SK-N-SH treated with all-trans-retinoic acid at 6 μM for 48 hours (cell line): Measurements from ENCODE around the gene DDX23.
A peak's percentile ranks its signal among the peaks of the same experiment; 100 is the strongest.

Experiments used
- ATAC-seq: fragments of 200-7000 bp; cut with Tn5 transposase; 3 replicates; pipeline ENCODE4 v1.9.1; 2020; ENCODE audit warnings: mild to moderate bottlenecking, moderate library complexity
- BACH2 ChIP-seq: fragments of 250-450 bp; sonication (Bioruptor Pico); IDR thresholded peaks from 2 replicates; pipeline ENCODE4 v1.9.0; 2021; ENCODE audit warnings: mild to moderate bottlenecking, borderline replicate concordance
- CSDC2 ChIP-seq: fragments of 250-450 bp; sonication (Bioruptor Pico); IDR thresholded peaks from 2 replicates; pipeline ENCODE4 v1.5.0; 2020; ENCODE audit warnings: mild to moderate bottlenecking, moderate library complexity
- ESRRG ChIP-seq: fragments of 250-450 bp; sonication (Bioruptor Pico); IDR thresholded peaks from 2 replicates; pipeline ENCODE4 v1.6.1; 2021; ENCODE audit warnings: mild to moderate bottlenecking
- GLIS3 ChIP-seq: fragments of 250-450 bp; sonication (Bioruptor Pico); IDR thresholded peaks from 2 replicates; pipeline ENCODE4 v1.5.0; 2020; ENCODE audit warnings: mild to moderate bottlenecking, moderate library complexity
- ISL1 ChIP-seq: fragments of 250-450 bp; sonication (Bioruptor Pico); IDR thresholded peaks from 2 replicates; pipeline ENCODE4 v2.1.2; 2022; ENCODE audit warnings: mild to moderate bottlenecking, moderate library complexity
- OSR1 ChIP-seq: fragments of 250-450 bp; sonication (Bioruptor Pico); IDR thresholded peaks from 2 replicates; pipeline ENCODE4 v1.8.0; 2022; ENCODE audit warnings: moderate library complexity, mild to moderate bottlenecking, inconsistent platforms
- PPARA ChIP-seq: fragments of 250-450 bp; sonication (Bioruptor Pico); IDR thresholded peaks from 2 replicates; pipeline ENCODE4 v1.5.0; 2020; ENCODE audit warnings: mild to moderate bottlenecking, borderline replicate concordance
- RARB ChIP-seq: fragments of 250-450 bp; sonication (Bioruptor Pico); IDR thresholded peaks from 2 replicates; pipeline ENCODE4 v1.8.0; 2021; ENCODE audit warnings: mild to moderate bottlenecking, moderate library complexity
- SNAI2 ChIP-seq: fragments of 250-450 bp; sonication (Bioruptor Pico); IDR thresholded peaks from 2 replicates; pipeline ENCODE4 v1.5.0; 2020; ENCODE audit warnings: mild to moderate bottlenecking, moderate library complexity
- TCF4 ChIP-seq: fragments of 250-450 bp; sonication (Bioruptor Pico); IDR thresholded peaks from 2 replicates; pipeline ENCODE4 v1.8.0; 2021; ENCODE audit warnings: mild to moderate bottlenecking, moderate library complexity, borderline replicate concordance
- TOX ChIP-seq: fragments of 250-450 bp; sonication (Bioruptor Pico); IDR thresholded peaks from 2 replicates; pipeline ENCODE4 v1.8.0; 2021; ENCODE audit warnings: mild to moderate bottlenecking, moderate library complexity, borderline replicate concordance
- ZC3H10 ChIP-seq: fragments of 250-450 bp; sonication (Bioruptor Pico); IDR thresholded peaks from 2 replicates; pipeline ENCODE4 v1.5.1; 2021; ENCODE audit warnings: mild to moderate bottlenecking, moderate library complexity
- ZFP3 ChIP-seq: fragments of 250-450 bp; sonication (Bioruptor Pico); IDR thresholded peaks from 2 replicates; pipeline ENCODE4 v1.5.0; 2020; ENCODE audit warnings: mild to moderate bottlenecking, moderate library complexity
- ZFP30 ChIP-seq: fragments of 450-650 bp; formaldehyde crosslinking; IDR thresholded peaks from 2 replicates; pipeline ENCODE4 v1.5.0; 2022; ENCODE audit warnings: mild to moderate bottlenecking, moderate library complexity
- ZNF565 ChIP-seq: fragments of 450-650 bp; formaldehyde crosslinking; conservative IDR thresholded peaks from 2 replicates; pipeline ENCODE4 v1.5.0; 2020; ENCODE audit warnings: low read depth, mild to moderate bottlenecking, moderate library complexity
- TF ChIP-seq, protein P1 (sequence below): fragments of 250-450 bp; sonication (Bioruptor Pico); IDR thresholded peaks from 2 replicates; pipeline ENCODE4 v1.5.0; 2020; ENCODE audit warnings: mild to moderate bottlenecking, moderate library complexity
- TF ChIP-seq, protein P2 (sequence below): fragments of 250-450 bp; sonication (Bioruptor Pico); IDR thresholded peaks from 2 replicates; pipeline ENCODE4 v1.5.1; 2021; ENCODE audit warnings: mild to moderate bottlenecking, moderate library complexity
- TF ChIP-seq, protein P3 (sequence below): fragments of 250-450 bp; sonication (Bioruptor Pico); IDR thresholded peaks from 2 replicates; pipeline ENCODE4 v1.8.0; 2020; ENCODE audit warnings: mild to moderate bottlenecking, moderate library complexity, borderline replicate concordance

The DDX23 gene

DNA sequence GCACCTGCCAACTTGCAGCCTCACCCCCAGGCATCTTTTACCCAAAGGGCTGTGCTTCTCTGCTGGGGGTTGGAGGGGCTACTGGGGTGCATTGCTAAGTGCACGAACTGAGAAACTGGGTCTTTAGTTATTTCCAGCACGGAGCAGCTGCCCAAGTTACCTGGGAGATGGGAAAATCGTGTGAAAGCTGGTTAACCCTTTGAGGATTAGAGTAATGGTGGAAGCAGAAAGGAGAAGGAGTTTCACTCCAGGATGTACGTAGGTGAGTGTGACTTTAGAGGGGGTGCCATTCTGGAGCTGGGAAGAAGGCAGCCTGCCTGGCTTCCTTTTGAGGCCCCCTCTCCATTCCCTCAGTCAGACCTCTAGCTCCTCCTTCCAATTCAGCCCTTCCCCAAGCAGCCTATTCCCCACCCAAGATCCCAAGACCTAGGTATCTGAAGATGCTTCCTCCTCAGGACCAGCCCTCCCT lies 62.1 kb downstream of the DDX23 start (continued):
- no peak for TF ChIP-seq ISL1 (CRISPR knock-in tag)
- TF ChIP-seq SNAI2 (CRISPR knock-in tag): no peak
- TF ChIP-seq ZNF565 (CRISPR knock-in tag): no peak
- no peak for TF ChIP-seq OSR1
- TF ChIP-seq ESRRG: no peak
- TF ChIP-seq BACH2 (CRISPR knock-in tag): no peak
- TF ChIP-seq, protein P1, sequence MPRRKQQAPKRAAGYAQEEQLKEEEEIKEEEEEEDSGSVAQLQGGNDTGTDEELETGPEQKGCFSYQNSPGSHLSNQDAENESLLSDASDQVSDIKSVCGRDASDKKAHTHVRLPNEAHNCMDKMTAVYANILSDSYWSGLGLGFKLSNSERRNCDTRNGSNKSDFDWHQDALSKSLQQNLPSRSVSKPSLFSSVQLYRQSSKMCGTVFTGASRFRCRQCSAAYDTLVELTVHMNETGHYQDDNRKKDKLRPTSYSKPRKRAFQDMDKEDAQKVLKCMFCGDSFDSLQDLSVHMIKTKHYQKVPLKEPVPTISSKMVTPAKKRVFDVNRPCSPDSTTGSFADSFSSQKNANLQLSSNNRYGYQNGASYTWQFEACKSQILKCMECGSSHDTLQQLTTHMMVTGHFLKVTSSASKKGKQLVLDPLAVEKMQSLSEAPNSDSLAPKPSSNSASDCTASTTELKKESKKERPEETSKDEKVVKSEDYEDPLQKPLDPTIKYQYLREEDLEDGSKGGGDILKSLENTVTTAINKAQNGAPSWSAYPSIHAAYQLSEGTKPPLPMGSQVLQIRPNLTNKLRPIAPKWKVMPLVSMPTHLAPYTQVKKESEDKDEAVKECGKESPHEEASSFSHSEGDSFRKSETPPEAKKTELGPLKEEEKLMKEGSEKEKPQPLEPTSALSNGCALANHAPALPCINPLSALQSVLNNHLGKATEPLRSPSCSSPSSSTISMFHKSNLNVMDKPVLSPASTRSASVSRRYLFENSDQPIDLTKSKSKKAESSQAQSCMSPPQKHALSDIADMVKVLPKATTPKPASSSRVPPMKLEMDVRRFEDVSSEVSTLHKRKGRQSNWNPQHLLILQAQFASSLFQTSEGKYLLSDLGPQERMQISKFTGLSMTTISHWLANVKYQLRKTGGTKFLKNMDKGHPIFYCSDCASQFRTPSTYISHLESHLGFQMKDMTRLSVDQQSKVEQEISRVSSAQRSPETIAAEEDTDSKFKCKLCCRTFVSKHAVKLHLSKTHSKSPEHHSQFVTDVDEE (CRISPR knock-in tag): no peak
- TF ChIP-seq, protein P2, sequence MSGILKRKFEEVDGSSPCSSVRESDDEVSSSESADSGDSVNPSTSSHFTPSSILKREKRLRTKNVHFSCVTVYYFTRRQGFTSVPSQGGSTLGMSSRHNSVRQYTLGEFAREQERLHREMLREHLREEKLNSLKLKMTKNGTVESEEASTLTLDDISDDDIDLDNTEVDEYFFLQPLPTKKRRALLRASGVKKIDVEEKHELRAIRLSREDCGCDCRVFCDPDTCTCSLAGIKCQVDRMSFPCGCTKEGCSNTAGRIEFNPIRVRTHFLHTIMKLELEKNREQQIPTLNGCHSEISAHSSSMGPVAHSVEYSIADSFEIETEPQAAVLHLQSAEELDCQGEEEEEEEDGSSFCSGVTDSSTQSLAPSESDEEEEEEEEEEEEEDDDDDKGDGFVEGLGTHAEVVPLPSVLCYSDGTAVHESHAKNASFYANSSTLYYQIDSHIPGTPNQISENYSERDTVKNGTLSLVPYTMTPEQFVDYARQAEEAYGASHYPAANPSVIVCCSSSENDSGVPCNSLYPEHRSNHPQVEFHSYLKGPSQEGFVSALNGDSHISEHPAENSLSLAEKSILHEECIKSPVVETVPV: no peak
- TF ChIP-seq PPARA (CRISPR knock-in tag): no peak

GRCh38 chr12:48788854-48789775 lies 62.8 kb downstream of the DDX23 start, which contains the start of gene ADCY6:
ADCY6 (minus strand) TSS chr12:48789089; CDS start chr12:48783434, 5,655 bp downstream.
- ATAC-seq: peak; percentile 87
- no peak for TF ChIP-seq TCF4 (CRISPR knock-in tag)
- TF ChIP-seq CSDC2 (CRISPR knock-in tag): no peak
- no peak for TF ChIP-seq ISL1 (CRISPR knock-in tag)
- no peak for TF ChIP-seq RARB (CRISPR knock-in tag)
- no peak for TF ChIP-seq ZNF565 (CRISPR knock-in tag)
- TF ChIP-seq, protein P3, sequence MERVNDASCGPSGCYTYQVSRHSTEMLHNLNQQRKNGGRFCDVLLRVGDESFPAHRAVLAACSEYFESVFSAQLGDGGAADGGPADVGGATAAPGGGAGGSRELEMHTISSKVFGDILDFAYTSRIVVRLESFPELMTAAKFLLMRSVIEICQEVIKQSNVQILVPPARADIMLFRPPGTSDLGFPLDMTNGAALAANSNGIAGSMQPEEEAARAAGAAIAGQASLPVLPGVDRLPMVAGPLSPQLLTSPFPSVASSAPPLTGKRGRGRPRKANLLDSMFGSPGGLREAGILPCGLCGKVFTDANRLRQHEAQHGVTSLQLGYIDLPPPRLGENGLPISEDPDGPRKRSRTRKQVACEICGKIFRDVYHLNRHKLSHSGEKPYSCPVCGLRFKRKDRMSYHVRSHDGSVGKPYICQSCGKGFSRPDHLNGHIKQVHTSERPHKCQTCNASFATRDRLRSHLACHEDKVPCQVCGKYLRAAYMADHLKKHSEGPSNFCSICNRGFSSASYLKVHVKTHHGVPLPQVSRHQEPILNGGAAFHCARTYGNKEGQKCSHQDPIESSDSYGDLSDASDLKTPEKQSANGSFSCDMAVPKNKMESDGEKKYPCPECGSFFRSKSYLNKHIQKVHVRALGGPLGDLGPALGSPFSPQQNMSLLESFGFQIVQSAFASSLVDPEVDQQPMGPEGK (CRISPR knock-in tag): no peak
- no peak for TF ChIP-seq ZC3H10

DNA sequence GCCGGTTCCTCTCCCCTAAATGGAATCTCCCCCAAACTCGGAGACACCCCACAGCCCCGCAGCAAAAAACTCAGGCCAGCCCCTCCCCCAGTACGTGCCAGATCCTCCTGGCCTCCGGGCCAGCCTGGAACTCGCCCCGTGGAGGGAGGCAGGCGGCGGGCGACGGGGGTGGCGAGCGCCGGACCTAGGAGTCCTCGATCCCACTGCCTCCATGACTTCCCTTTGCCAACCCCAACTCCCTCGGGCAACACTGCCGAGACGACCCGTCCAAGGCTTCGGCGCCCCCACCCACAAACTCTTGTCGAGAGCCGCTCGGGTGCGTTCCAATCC lies 63.5 kb downstream of the DDX23 start:
- TF ChIP-seq ZNF565 (CRISPR knock-in tag) (no peak), GLIS3 (CRISPR knock-in tag) (no peak), ZFP30 (CRISPR knock-in tag) (no peak)
- TF ChIP-seq, all 23 proteins: peak for 0
- ATAC-seq: peak; percentile 40

DNA sequence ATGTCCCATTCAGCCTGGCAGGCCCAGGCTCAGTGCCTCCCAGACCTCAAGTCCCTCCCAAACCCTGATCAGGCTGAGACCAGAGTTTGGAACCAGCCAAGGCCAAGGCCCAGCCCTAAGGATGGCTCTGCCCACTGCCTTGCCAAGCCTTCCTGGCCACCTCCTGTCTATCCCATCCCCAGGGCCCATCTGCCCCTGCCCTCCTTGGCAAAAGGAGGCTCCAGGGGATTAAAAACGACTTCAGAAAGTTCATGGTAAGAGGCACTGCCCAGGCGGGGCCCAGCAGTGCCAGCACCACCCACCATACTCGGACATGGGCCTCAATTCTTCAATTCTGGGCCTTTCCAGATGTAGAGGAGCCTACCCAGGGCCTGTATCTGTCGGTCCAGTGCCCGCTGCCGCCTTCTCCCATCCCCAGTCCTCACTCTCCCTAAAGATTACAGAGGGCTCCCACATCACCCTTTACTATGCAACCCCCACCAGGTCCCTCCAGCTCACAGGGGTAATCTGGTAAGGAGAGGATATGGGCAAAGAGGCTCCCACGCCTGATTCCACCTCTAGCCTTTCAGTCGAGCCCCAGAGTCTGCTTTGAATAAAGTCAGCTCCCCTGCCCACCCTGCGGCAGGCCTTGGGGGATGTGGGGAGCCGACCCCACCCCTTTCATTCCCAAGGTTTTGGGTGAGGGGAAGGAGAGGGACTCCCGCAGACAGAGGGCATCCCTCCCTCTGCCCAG lies 64.0 kb downstream of the DDX23 start:
- ATAC-seq: peak; percentile 50
- no peak for TF ChIP-seq TOX (CRISPR knock-in tag)
- TF ChIP-seq ZFP3 (CRISPR knock-in tag): 0 out of 2 replicates have a peak, but pooled peaks have one; percentile 35
- no peak for TF ChIP-seq ZNF565 (CRISPR knock-in tag)
